CD4-positive, alpha-beta T cell treated with Interleukin-15 for 4 hours (primary cell): Measurements from ENCODE around the gene UBE2R2.
A peak's percentile ranks its signal among the peaks of the same experiment; 100 is the strongest.

ENCODE experiments used
- DNase-seq: peaks from one replicate; pipeline ENCODE4 v3.0.0-alpha.2; 2020; ENCODE audit warnings: low spot score

Gene UBE2R2

DNA sequence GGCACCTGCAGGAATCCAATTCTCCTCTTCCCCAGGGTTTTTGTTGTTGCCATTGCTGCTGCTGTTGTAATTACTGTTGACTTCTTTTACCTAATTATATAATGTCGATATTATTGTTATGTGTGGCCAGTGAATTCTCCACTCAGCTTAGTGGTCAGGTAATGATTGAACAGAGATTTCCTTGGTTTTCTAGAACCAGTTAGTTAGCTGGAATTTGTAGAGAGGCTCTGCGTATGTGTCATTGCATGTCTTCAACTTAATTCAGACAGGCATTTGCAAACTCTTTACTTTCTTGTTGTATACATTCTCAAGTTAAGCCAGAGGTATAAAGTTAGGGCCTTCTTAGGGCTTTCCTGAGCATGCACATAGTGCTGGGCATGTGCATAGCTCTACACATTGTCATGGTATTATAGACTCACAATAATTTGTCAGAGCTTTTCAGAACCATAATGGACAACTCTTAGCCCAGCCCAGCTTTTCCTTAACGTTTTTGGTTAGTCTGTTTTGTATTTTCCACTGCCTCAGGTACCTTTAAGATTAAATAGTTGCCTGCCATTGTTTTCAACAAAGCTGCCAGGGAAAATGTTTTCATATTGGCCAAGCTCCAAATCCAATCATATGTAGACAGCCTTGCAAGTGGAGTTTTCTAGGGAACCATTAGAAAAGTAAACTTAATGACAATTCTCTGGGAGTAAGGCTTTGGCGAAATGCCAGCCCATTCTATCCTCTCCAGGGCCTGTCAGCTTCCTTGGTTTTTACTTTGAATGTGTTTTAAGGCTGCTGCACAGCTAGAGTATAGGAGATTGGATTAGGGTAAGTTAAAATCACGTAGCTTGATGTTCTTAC lies 68.1 kb downstream of the UBE2R2 start:
- no peak for DNase-seq

DNA sequence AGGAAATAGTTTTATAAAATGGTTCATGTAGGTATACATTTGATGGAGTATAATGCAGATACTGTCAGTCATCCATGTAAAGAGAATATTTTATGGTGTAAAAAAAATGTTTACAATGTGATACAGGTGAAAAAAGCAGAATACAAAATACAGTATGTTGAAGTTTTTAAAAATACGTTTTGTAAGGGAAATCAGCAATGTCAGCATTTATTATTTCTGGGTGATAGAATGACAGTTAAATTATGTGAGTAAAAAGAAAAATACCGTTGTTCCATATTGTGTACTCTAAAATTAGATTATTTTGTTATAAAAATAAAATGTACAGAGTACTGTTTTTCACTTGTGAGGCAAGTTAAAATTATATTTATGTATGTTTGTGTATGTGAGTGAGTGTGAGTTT lies 69.0 kb downstream of the UBE2R2 start:
- DNase-seq: no peak

DNA sequence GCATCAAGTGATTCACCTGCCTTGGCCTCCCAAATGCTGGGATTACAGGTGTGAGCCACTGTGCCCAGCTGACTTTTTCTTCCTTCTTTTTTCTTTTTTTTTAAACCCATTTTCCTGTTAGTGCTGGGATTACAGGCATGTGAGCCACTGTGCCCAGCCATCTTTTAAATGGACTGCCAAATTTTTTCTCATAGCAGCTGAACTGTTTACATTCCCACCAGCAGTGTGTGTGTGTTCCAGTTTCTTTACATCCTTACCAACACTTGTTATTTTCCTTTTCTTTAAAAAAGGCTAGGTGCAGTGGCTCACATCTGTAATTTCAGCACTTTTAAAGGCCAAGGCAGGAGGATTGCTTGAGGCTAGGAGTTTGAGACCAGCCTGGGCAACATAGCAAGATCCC lies 76.9 kb downstream of the UBE2R2 start:
- no peak for DNase-seq

DNA sequence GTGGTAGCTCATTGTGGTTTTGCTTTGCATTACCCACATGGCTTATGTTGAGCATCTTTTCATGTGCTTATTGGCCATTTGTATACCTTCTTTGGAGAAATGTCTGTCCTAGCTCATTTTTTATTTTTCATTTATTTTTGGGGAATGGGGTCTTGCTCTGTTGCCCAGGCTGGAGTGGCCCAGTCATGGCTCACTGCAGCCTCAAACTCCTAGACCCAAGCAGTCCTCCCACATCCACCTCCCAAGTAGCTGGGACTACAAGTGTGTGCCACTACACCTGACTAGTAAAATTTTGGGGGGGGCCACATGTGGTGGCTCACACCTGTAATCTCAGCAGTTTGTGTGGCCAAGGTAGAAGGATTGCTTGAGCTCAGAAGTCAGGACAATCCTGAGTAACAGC lies 77.4 kb downstream of the UBE2R2 start:
- DNase-seq: no peak

DNA sequence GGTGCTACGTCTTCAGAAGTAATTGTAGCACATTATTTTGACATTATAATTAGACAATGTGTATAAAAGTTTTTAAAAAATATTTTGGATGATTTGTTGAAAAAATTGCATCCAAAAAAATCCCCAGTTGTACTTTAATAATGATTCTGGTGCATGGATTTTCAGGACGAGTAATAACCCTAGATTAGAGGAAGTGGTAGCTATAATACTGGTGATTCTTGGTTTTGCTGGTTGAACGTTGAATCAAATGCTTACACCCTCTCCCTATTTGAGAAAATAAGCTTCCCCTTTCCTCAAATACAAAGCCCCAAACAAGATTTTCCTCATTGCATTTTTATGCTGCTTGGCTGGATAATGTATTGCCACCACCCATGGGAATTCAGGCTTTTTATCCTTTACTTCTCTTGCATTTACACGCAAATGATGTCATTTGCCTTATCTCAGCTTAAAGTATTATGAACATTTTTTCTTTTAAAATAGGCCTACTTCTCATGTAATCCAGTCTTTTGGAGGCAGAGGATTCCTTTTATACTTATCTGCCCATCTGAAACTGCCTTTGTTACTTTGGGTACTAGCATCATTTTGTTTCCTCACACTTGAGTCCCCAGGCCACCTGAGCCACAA lies 86.3 kb downstream of the UBE2R2 start:
- DNase-seq: no peak

DNA sequence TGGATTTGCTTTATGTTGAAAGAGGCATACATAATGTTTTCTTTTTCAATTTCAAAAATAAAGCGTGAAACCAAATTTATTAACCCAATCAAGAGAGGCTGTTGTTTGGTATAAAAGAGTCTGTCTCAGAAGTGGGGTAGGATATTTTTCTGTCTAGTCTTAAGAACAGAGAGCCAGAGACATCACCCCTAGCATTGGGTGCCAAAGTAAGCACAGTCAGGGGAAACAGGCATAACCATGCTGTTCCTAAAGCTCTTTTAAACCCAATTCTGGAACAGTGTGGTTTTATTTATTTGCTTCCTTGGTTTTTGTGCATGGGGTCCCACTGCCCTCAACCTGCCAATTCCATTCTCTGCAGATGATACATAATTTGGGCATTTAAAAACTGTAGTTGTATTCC lies 88.2 kb downstream of the UBE2R2 start:
- no peak for DNase-seq

DNA sequence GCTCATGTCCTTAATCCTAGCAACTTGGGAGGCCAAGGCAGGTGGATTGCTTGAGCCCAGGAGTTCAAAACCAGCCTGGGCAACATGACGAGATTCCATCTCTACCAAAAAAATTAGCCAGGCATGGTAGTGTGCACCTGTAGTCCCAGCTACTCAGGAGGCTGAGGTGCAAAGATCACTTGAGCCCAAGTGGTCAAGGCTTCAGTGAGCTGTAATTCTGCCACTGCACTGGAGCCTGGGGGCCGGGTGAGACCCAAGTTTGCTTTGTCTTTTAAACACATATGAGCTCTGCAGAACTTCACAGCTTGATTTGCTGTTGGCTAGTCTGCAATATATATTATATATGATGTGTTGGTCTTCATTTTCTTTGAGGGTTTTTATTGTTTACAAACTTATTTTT lies 89.8 kb downstream of the UBE2R2 start:
- DNase-seq: no peak

DNA sequence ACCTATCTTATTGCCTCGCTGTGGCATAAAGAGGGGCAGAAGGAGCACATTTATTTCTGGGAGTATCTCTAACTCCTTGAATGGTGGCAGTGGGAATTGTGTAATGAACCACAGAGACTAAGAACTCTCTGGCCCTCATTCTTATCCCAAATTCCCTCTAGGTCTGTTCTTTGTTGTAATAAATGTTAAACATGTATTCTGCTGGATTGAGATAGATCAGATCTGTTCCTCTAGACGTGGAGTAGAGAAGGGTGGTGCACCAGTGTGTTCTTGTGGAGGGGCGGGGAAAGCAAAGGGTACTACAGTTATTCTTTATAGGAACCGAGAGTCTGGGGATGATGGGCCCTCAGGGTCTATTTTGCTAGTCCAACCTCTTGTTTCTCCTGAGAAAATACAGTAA lies 90.4 kb downstream of the UBE2R2 start:
- no peak for DNase-seq

DNA sequence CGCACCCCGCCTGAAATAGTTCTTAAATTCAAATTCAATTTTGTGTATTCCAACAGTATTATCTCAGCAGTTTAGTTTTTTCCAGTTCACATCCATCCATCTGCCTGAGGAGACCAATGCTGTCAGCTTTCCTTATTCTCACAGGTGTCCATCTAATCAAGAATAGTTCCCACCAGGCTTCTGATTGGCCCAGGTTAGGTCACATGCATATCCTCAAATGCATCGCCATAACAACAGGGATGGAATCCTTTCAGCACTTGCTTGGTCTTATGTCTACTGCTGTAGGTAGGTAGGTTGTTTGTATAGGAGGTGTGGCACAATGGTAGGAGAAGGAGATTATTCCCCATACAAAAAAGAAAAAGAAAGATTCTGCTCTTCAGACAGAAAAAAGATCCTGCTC lies 91.2 kb downstream of the UBE2R2 start:
- DNase-seq: no peak

DNA sequence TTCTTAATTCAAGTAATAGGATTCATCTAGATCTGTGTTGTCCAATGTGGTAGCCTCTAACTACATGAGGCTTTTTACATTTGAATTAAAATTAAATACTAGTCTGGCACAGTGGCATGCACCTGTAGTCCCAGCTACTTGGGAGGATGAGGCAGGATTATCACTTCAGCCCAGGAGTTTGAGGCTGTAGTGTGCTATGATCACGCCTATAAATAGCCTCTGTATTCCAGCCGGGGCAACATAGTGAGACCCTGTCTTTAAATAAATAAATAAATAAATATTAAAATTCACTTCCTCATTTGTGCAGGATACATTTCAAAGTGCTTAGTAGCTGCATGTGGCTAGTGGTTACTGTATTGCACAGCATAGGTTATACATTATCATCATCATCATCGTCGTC lies 91.8 kb downstream of the UBE2R2 start:
- DNase-seq: no peak

DNA sequence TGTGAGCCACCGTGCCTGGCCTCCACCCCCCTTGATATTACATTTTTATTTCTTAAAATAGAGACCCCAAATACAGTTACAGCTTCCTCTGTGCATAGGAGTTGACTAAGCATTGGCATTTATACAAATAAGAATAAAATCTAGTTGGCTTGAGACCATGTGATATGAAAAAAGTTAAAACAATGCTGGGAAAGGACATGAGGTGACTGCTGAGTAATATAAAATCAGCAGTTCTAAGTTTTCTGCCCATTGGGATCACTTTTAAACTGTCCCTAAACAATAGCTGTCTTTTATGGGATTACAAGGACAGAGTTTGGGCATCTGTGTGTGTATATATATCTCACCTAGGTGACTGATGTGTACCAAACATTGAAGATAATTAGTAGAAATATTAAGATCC lies 96.6 kb downstream of the UBE2R2 start:
- no peak for DNase-seq

DNA sequence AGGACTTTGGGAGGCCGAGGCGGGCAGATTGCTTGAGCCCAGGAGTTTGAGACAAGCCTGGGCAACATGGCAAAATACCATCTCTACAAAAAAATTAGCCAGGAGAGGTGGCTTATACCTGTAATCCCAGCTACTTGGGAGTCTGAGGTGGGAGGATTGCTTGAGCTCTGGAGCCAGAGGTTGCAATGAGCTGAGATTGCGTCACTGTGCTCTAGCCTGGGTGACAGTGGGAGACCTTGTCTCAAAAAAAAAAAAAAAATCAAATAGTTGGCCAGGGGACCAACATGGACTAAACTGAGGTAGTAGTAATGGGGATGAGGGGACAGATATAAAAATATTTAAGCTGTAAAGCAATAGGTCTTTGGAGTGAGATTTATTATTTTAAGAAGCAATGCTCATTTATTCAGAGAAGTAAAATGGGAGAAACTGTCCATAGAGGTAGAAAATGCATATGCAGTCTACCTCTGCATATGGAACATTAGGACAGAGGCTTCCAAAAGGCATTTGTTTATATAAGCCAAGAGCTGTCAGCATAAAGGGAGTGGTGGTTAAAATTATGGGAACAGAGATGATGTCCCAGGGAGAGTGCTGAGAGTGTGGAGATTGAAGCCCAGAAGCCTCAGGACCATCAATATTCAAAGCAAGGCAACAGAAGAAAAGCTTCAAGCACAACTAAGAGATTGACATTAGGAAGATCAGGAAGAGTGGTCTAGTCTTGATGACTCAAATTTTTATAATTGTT lies 98.1 kb downstream of the UBE2R2 start:
- no peak for DNase-seq

DNA sequence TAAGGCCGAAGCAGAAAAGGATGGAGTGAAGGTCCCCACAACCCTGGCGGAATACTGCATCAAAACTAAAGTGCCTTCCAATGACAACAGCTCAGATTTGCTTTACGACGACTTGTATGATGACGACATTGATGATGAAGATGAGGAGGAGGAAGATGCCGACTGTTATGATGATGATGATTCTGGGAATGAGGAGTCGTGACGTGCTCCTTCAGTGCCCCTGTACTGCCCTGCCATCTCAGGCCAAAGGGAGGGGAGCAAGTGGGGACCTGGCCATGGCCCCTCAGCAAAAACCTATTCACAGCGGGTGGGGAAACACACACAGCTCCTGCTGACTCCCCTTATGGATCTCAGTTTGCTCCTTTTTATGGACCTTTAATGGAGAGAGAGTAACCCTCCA lies 100.1 kb downstream of the UBE2R2 start:
- no peak for DNase-seq

DNA sequence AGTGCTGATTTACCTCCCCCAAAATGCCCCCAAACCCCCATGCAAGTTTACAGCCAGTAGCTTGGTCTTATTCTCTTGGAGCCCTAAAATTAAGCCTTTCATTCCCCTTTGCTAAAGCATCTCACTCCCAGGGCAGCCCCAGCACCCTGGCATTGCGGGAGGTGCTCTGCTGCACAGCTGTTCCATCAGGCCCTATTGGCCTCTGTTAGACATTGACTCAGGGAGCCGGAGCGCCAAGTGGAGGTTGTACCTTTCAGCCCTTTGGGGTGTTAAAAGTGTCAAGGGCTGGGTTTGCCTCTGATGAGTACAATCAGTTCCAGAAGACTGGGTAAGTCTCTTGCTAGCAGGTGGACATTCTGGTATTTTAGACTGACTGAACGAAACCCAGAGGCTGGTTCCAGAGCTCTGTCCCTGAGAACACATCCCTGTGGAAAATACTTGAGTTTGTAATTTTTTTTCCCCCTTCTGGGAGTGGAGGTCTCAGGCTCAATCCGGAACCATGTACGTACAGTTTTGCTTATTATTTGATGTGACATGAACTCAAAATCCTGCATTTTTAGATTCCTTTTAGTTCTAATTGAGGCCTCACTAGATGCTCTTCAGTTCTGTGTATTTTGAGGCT lies 102.4 kb downstream of the UBE2R2 start:
- no peak for DNase-seq

DNA sequence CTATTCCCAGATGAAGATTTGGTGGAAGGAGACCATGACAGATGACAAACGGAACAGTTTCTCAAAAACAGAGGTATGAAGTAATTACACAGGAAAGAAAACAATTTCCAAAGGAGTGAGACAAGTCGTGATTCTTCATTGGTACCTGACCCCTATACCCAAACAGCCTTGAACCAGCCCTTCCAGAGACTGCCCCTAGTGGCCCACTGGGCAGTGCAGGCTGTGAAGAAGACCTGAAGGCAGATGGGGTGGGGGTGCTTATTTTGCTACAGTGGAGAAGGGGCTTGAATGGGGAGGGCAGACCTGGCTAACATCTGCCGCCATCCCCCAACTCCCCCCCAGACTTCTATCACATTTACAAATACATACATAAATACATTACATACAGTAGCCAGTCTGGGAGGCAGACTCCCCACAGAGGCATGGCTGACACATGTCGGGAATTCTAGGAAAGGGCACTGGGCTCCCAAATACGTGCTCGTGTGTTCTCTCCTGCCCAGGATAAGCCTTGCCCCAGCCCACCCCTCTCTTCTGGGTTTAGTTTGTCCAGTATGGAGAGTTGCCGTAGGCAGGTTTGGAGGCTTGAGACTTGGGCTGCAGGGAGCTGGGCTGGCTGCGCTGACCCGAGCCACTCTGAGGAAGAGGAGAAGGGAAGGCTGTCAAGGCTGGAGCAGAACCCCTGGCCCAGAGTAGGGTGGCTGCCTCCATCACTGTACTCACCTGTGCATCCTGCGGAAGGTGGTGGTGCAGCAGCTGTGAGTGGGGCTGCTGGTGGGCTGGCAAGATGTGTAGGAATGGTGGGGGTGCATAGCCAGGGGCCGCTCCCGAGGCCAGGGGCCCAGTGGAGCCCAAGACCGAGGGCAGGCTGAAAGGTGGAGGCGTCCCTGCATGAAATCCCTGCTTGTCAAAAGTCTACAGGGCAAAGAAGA lies 105.3 kb downstream of the UBE2R2 start:
- DNase-seq: no peak

DNA sequence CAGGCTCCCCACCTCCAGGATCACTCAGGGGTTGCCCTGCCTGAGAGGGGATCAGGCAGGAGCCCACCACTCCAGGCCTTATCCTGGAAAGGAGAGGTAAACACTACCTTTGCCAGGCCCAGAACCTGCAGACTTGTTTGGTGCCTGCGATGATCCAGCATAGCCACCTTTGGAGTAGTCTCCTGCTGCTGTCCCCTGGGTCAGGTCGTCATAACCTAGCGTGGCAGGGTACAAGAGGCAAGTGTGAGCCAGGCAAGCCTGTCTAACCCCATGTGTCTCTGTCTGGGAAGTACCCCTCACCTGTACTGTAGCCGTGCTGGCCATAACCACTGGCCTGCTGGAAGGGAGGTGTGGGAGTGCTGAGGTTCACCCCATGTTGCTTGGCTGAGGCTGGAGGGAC lies 106.1 kb downstream of the UBE2R2 start:
- DNase-seq: no peak

DNA sequence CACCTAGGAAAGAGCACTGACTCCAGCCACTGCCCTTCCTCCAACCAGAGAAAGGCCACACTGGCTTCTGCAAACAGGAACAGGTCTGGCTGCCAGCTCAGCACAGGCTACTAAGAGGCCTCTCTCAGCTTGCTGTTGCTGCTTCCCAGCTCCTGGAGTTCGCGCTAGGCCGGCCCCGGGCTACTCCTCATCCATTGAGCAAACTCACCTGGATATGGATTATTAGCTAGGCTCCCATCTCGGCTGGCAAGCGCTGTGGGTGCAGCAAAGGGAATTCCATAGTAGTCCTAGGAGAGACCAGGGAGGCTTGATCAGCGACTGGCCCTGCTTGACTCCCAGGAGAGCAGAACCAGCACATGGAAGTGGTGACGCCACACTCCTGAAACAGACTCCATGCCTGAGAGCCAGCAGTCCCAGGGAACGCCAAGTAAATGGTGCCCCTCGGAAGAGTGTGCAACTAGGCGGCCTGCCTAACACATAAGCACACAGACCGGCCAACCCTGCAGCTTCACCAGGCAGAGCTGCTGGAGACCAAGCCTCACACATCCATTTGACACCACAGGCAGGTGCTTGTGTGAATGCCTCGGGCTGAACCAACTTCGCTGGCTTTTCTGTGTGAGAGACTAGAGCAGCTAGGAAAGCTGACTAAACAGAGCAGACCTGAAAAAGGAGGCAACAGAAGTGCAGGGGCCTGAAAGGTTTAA lies 107.2 kb downstream of the UBE2R2 start:
- DNase-seq: no peak

DNA sequence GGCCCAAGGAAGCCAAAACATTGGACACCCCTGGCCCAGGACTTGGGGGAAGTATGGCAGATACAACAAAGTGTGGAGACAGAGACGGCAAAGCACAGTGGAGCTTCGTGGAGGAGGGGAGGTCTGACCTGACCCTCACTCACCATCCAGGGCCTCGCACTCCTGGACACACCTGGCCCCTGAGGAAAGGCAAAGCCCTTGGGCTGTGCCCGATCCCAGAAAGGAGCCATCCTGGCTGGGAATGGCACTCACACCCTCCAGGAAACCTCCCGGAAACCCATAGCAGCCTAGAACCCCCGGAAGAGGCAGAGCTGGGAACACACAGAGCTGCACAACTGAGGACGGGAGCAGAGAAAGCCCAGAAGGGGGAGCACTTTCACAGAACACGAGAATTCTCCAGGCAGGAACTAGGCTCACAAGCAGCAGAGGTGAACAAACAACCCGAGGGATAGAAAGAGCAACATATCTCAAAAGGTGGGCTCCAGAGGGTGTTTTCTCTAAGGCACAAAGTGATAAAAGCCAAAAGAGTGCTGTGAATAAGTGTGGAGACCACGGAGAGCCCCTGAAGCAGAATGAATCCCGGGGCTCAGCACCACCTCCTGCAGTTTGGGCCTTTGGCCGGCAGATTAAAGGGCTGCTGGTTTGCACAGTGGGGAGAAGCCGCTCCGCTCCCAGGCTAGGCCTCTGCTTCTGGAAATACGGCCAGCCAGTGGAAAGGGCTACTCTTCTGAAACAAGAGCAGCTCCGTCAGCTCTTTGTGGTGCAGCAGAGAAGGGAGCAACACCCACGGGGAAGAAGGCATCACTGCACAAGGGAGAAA lies 108.2 kb downstream of the UBE2R2 start:
- peak; percentile 24 for DNase-seq

DNA sequence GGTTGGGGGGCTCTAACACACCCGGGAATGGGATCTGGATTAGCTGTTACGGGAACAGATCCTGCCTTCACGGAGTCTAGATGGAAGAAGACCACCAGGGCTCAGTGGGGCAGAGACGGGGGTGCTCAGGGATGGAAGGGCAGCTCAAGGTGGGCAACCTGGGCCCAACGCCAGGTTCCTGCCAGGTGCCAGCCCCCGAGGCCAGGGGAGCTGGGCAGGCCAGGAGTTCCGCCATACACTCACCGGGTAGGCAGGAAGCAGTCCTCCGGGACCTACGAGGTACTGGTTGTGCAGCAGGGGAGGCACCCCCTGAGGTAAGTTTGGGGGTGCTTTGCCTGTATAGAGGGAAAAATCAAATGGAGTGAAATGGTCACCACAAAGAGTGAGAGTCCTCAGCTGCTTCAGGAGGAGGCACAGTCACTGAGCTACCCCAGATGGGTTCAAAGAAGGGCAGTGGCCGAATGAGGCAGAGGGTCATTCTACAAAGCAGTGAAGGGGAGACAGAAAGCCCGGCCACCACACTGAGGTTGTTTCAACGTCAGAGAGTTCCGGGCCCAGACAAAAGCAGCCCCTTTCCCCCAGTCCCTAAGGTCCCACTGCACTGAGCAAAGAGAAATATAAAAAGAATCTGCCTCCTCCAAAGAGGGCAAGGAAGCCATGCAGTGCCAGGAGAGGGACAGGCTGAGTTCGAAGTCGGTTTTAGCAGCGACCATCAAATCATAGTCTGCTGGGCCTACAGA lies 110.0 kb downstream of the UBE2R2 start:
- no peak for DNase-seq
